H9 (cell line): ENCODE results near the gene SPEG. TPM values are rescaled to one million over a fixed set of nuclear protein-coding genes. Genes with fewer than 3 reads are reported as not detected.

Source experiments
- DNase-seq: peaks from one replicate; pipeline ENCODE4 v3.0.0-alpha.2; 2017
- H2AFZ ChIP-seq: one replicate; pipeline ENCODE4 v1.6.1; 2013; ENCODE audit warnings: mild to moderate bottlenecking, low read length, control low read depth, moderate library complexity
- H2AK5ac ChIP-seq: 2 replicates; pipeline ENCODE4 v1.6.1; 2013; ENCODE audit warnings: low read length, control low read depth, mixed read lengths; ENCODE audit not compliant: insufficient read length
- H2BK120ac ChIP-seq: one replicate; pipeline ENCODE4 v1.6.1; 2013; ENCODE audit warnings: low read depth, mild to moderate bottlenecking, low read length, control low read depth, inconsistent platforms; ENCODE audit not compliant: poor library complexity, severe bottlenecking
- H2BK12ac ChIP-seq: 2 replicates; pipeline ENCODE4 v1.6.1; 2013; ENCODE audit warnings: low read length, control low read depth, mixed read lengths, low read depth; ENCODE audit not compliant: insufficient read length
- H2BK15ac ChIP-seq: 2 replicates; pipeline ENCODE4 v1.6.1; 2013; ENCODE audit warnings: low read depth, low read length, control low read depth
- H2BK20ac ChIP-seq: one replicate; pipeline ENCODE4 v1.6.1; 2013; ENCODE audit warnings: low read depth, mild to moderate bottlenecking, low read length, control low read depth, inconsistent platforms; ENCODE audit not compliant: poor library complexity, severe bottlenecking
- H2BK5ac ChIP-seq: 2 replicates; pipeline ENCODE4 v1.6.1; 2013; ENCODE audit warnings: low read length, control low read depth, mixed read lengths; ENCODE audit not compliant: insufficient read length
- H3K14ac ChIP-seq: 2 replicates; pipeline ENCODE4 v1.6.1; 2013; ENCODE audit warnings: low read length, control low read depth; ENCODE audit not compliant: insufficient read depth
- H3K18ac ChIP-seq: 2 replicates; pipeline ENCODE4 v1.6.1; 2013; ENCODE audit warnings: low read depth, mild to moderate bottlenecking, mixed read lengths, low read length, control low read depth; ENCODE audit not compliant: insufficient read length
- H3K23ac ChIP-seq: 2 replicates; pipeline ENCODE4 v1.6.1; 2013; ENCODE audit warnings: low read length, control low read depth, mixed read lengths, low read depth; ENCODE audit not compliant: insufficient read length
- H3K23me2 ChIP-seq: 2 replicates; pipeline ENCODE4 v1.6.1; 2013; ENCODE audit warnings: low read depth, mild to moderate bottlenecking, mixed read lengths, low read length, control low read depth; ENCODE audit not compliant: insufficient read length, poor library complexity, severe bottlenecking
- H3K27ac ChIP-seq: 2 replicates; pipeline ENCODE4 v1.5.1; 2013; ENCODE audit warnings: low read length, control low read depth, mixed read lengths, low read depth; ENCODE audit not compliant: insufficient read length
- H3K27me3 ChIP-seq: 2 replicates; pipeline ENCODE4 v1.6.1; 2013; ENCODE audit warnings: low read length, control low read depth, inconsistent platforms; ENCODE audit not compliant: insufficient read depth
- H3K4ac ChIP-seq: 2 replicates; pipeline ENCODE4 v1.6.1; 2013; ENCODE audit warnings: low read depth, mild to moderate bottlenecking, control low read depth, inconsistent platforms, low read length, moderate library complexity
- H3K4me1 ChIP-seq: 2 replicates; pipeline ENCODE4 v1.6.1; 2013; ENCODE audit warnings: low read length, control low read depth, inconsistent platforms; ENCODE audit not compliant: insufficient read depth
- H3K4me2 ChIP-seq: 2 replicates; pipeline ENCODE4 v1.6.1; 2013; ENCODE audit warnings: low read length, control low read depth, mixed read lengths; ENCODE audit not compliant: insufficient read length, insufficient read depth
- H3K56ac ChIP-seq: 2 replicates; pipeline ENCODE4 v1.6.1; 2013; ENCODE audit warnings: low read depth, mild to moderate bottlenecking, mixed read lengths, low read length, control low read depth; ENCODE audit not compliant: insufficient read length
- H3K79me1 ChIP-seq: 2 replicates; pipeline ENCODE4 v1.6.1; 2013; ENCODE audit warnings: low read depth, mild to moderate bottlenecking, moderate library complexity, low read length, control low read depth, inconsistent platforms; ENCODE audit not compliant: insufficient read depth, poor library complexity, severe bottlenecking
- H3K79me2 ChIP-seq: 2 replicates; pipeline ENCODE4 v1.6.1; 2013; ENCODE audit warnings: low read length, control low read depth, inconsistent platforms; ENCODE audit not compliant: insufficient read depth
- H3K9ac ChIP-seq: 2 replicates; pipeline ENCODE4 v1.6.1; 2013; ENCODE audit warnings: low read length, control low read depth, mixed read lengths; ENCODE audit not compliant: insufficient read length; ENCODE audit errors: extremely low read depth
- H3K9me3 ChIP-seq: one replicate; pipeline ENCODE4 v1.6.1; 2013; ENCODE audit warnings: low read depth, low read length, inconsistent platforms; ENCODE audit not compliant: control insufficient read depth
- H3T11ph ChIP-seq: one replicate; pipeline ENCODE4 v1.6.1; 2013; ENCODE audit warnings: mild to moderate bottlenecking, low read length, control low read depth, inconsistent platforms
- H4K20me1 ChIP-seq: one replicate; pipeline ENCODE4 v1.6.1; 2013; ENCODE audit not compliant: control insufficient read depth, insufficient read length, insufficient read depth
- H4K5ac ChIP-seq: 2 replicates; pipeline ENCODE4 v1.6.1; 2013; ENCODE audit warnings: low read depth, mild to moderate bottlenecking, mixed read lengths, low read length, control low read depth; ENCODE audit not compliant: insufficient read length
- H4K8ac ChIP-seq: replicated peaks from 2 replicates; pipeline ENCODE4 v1.6.1; 2013; ENCODE audit warnings: low read length, control low read depth, mixed read lengths, low read depth; ENCODE audit not compliant: insufficient read length
- H4K91ac ChIP-seq: 2 replicates; pipeline ENCODE4 v1.6.1; 2013; ENCODE audit warnings: low read depth, mild to moderate bottlenecking, moderate library complexity, mixed read lengths, low read length, control low read depth; ENCODE audit not compliant: insufficient read length
- H3K27ac Mint-ChIP-seq, 3 experiments: 2 replicates in 2 of 3; 3 replicates in 1 of 3; pipeline ENCODE4 v1.8.0; 2020 to 2021; ENCODE audit warnings: mixed read lengths in 3 of 3, mild to moderate bottlenecking in 1 of 3, moderate library complexity in 1 of 3
- H3K27me3 Mint-ChIP-seq: 2 replicates; pipeline ENCODE4 v1.8.0; 2021; ENCODE audit warnings: low read depth, mild to moderate bottlenecking, moderate library complexity, mixed read lengths
- H3K36me3 Mint-ChIP-seq, 3 experiments: 2 replicates in 2 of 3; 3 replicates in 1 of 3; pipeline ENCODE4 v1.8.0; 2020 to 2021; ENCODE audit warnings: low read depth in 3 of 3, mixed read lengths in 3 of 3; ENCODE audit not compliant: insufficient read depth in 1 of 3
- H3K4me1 Mint-ChIP-seq, 2 experiments: 2 replicates each; pipeline ENCODE4 v1.8.0; 2020; ENCODE audit warnings: mixed read lengths in 2 of 2
- H3K4me3 Mint-ChIP-seq, 2 experiments: 2 replicates in 1 of 2; 3 replicates in 1 of 2; pipeline ENCODE4 v1.8.0; 2020 to 2021; ENCODE audit warnings: mild to moderate bottlenecking in 2 of 2, mixed read lengths in 2 of 2, moderate library complexity in 1 of 2
- H3K9me3 Mint-ChIP-seq, 2 experiments: 2 replicates in 1 of 2; 3 replicates in 1 of 2; pipeline ENCODE4 v1.8.0; 2020; ENCODE audit warnings: mild to moderate bottlenecking in 2 of 2, mixed read lengths in 2 of 2, moderate library complexity in 1 of 2
- CTCF ChIP-seq: fragments of 200-600 bp; sonication (generic); conservative IDR thresholded peaks from 3 replicates; pipeline ENCODE4 v1.8.0; 2021; ENCODE audit warnings: antibody characterized with exemption, mild to moderate bottlenecking
- WGBS: extraction: QIAGEN DNeasy Blood & Tissue Kit; methylation state at CpG from one replicate; pipeline ENCODE4 v1.1.7; 2013; ENCODE audit warnings: missing lambda C conversion rate, low lambda C conversion rate, mixed read lengths; ENCODE audit not compliant: insufficient read length; ENCODE audit errors: extremely low coverage; 5-methylcytosine and 5-hydroxymethylcytosine counted together
- total RNA-seq: library from RNA; stranded (reverse); gene quantifications from 2 replicates; pipeline ENCODE4 v1.2.1, GENCODE V29; 2021

The SPEG gene
- total RNA-seq, 1 experiment from 2014 or later = 23.7 TPM

GRCh38 chr2:219408631-219409030 lies 26.0 kb upstream of the SPEG start:
- Histone ChIP-seq H4K20me1 (no peaks in the 10 kb centered on the region), H3K4me2 (no peak overlapping the region), H2BK12ac (no peak overlapping the region), H3K79me1 (no peaks in the 10 kb centered on the region), H2AK5ac (no peak overlapping the region), H3K4ac (no peak overlapping the region), H2BK15ac (no peak overlapping the region), H2BK5ac (no peak overlapping the region), H3K14ac (no peak overlapping the region), H2BK20ac (no peak overlapping the region), H3K9me3 (no peaks in the 10 kb centered on the region), H3K56ac (no peak overlapping the region), H3K18ac (no peak overlapping the region), H2BK120ac (no peak overlapping the region), H3K4me1 (no peaks in the 10 kb centered on the region), H4K5ac (no peak overlapping the region), H3T11ph (no peak overlapping the region), H4K91ac (no peak overlapping the region), H2AFZ (no peak overlapping the region), H3K27me3 (no peaks in the 10 kb centered on the region), H3K23me2 (no peaks in the 10 kb centered on the region), H3K27ac (no peak overlapping the region), H3K23ac (no peak overlapping the region), H3K9ac (no peak overlapping the region), H4K8ac (no peak overlapping the region), H3K79me2 (no peaks in the 10 kb centered on the region)
- Mint-ChIP-seq H3K9me3 (peaks cover 6 to 8% of the 10 kb centered on the region in 2 experiments), H3K36me3 (no peaks in the 10 kb centered on the region), H3K27ac (no peak overlapping the region), H3K4me3 (no peak overlapping the region), H3K4me1 (peaks cover 10 to 18% of the 10 kb centered on the region in 2 experiments), H3K27me3 (peaks cover 6% of the 10 kb centered on the region)
- no CpG with 5 or more reads among the region's 8 CpGs for WGBS
- DNase-seq = no peak
- no peak for TF ChIP-seq CTCF
